GM23248 (cell line): Measurements from ENCODE around the gene RAI1. TPM values are rescaled to one million over a fixed set of nuclear protein-coding genes. Genes with fewer than 3 reads are reported as not detected.
A peak's percentile ranks its signal among the peaks of the same experiment; 100 is the strongest.

Experiments used
- DNase-seq: peaks from one replicate; pipeline ENCODE4 v3.0.0-alpha.2; 2015
- H2AFZ ChIP-seq: fragments of 200-600 bp; sonication (generic); 2 replicates; pipeline ENCODE4 v1.6.1; 2016; ENCODE audit warnings: antibody characterized with exemption
- H3F3A ChIP-seq: fragments of 200-600 bp; sonication (generic); 2 replicates; pipeline ENCODE4 v1.6.1; 2016; ENCODE audit warnings: mild to moderate bottlenecking, antibody characterized with exemption, mixed run types; ENCODE audit not compliant: insufficient read depth
- H3K27ac ChIP-seq: fragments of 200-600 bp; sonication (generic); 2 replicates; pipeline ENCODE4 v1.5.1; 2016; ENCODE audit warnings: mild to moderate bottlenecking
- H3K27me3 ChIP-seq: fragments of 200-600 bp; sonication (generic); replicated peaks from 2 replicates; pipeline ENCODE4 v1.6.1; 2016; ENCODE audit warnings: mild to moderate bottlenecking; ENCODE audit not compliant: insufficient read depth
- H3K36me3 ChIP-seq: fragments of 200-600 bp; sonication (generic); 2 replicates; pipeline ENCODE4 v1.6.1; 2016; ENCODE audit warnings: low read depth, mild to moderate bottlenecking
- H3K4me1 ChIP-seq: fragments of 200-600 bp; sonication (generic); 2 replicates; pipeline ENCODE4 v1.6.1; 2016; ENCODE audit warnings: mild to moderate bottlenecking; ENCODE audit not compliant: insufficient read depth
- H3K4me2 ChIP-seq: fragments of 200-600 bp; sonication (generic); one replicate; pipeline ENCODE4 v1.6.1; 2016; ENCODE audit warnings: mild to moderate bottlenecking; ENCODE audit not compliant: unreplicated experiment
- H3K4me3 ChIP-seq: fragments of 200-600 bp; sonication (generic); 2 replicates; pipeline ENCODE4 v1.5.1; 2016; ENCODE audit warnings: mild to moderate bottlenecking
- H3K79me2 ChIP-seq: fragments of 200-600 bp; sonication (generic); 2 replicates; pipeline ENCODE4 v1.6.1; 2016; ENCODE audit warnings: mild to moderate bottlenecking; ENCODE audit not compliant: insufficient read depth
- H3K9ac ChIP-seq: fragments of 200-600 bp; sonication (generic); 2 replicates; pipeline ENCODE4 v1.6.1; 2016; ENCODE audit warnings: mild to moderate bottlenecking
- H3K9me2 ChIP-seq: fragments of 200-600 bp; sonication (generic); 2 replicates; pipeline ENCODE4 v1.6.1; 2016; ENCODE audit warnings: mixed run types, mild to moderate bottlenecking, moderate library complexity; ENCODE audit not compliant: insufficient read depth
- H3K9me3 ChIP-seq: fragments of 200-600 bp; sonication (generic); one replicate; pipeline ENCODE4 v1.6.1; 2017; ENCODE audit warnings: low read depth
- H4K20me1 ChIP-seq: fragments of 200-600 bp; sonication (generic); 2 replicates; pipeline ENCODE4 v1.6.0; 2016; ENCODE audit not compliant: insufficient read depth
- EZH2 ChIP-seq: fragments of 200-600 bp; sonication (generic); IDR thresholded peaks from 2 replicates; pipeline ENCODE4 v1.6.1; 2018; ENCODE audit warnings: antibody characterized with exemption, mild to moderate bottlenecking; ENCODE audit not compliant: insufficient read depth, poor library complexity, severe bottlenecking
- EZH2phosphoT487 ChIP-seq: fragments of 200-600 bp; sonication (generic); IDR thresholded peaks from 2 replicates; pipeline ENCODE4 v1.6.1; 2018; ENCODE audit warnings: antibody characterized with exemption, moderate library complexity, mild to moderate bottlenecking, low read depth; ENCODE audit not compliant: insufficient read depth
- WGBS, 2 experiments: methylation state at CpG; one replicate each; pipeline ENCODE4 v1.1.6; 2015 to 2017; ENCODE audit warnings: low lambda C conversion rate in 2 of 2, low coverage in 1 of 2; ENCODE audit errors: missing lambda C conversion rate in 2 of 2; 5-methylcytosine and 5-hydroxymethylcytosine counted together
- in situ Hi-C: fragments of 300-500 bp; cut with MboI; formaldehyde crosslinking; loops from 2 replicates; pipeline ENCODE4 v1.15.0; 2020
- polyA plus RNA-seq: library from polyadenylated mRNA; unstranded; fragments of >200 nt; fragmentation: Nextera tagmentation; extraction: Ambion mirVana; gene quantifications from 2 replicates; pipeline ENCODE4 v1.2.1, GENCODE V29; 2016
- total RNA-seq: library from RNA; depleted of rRNA; stranded (reverse); fragments of >200 nt; shearing (Covaris generic); gene quantifications from 2 replicates; pipeline ENCODE4 v1.2.3, GENCODE V29; 2014

The RAI1 gene
- total and polyA plus RNA-seq, 2 experiments from 2014 or later = 5.2 to 9.1 TPM

DNA sequence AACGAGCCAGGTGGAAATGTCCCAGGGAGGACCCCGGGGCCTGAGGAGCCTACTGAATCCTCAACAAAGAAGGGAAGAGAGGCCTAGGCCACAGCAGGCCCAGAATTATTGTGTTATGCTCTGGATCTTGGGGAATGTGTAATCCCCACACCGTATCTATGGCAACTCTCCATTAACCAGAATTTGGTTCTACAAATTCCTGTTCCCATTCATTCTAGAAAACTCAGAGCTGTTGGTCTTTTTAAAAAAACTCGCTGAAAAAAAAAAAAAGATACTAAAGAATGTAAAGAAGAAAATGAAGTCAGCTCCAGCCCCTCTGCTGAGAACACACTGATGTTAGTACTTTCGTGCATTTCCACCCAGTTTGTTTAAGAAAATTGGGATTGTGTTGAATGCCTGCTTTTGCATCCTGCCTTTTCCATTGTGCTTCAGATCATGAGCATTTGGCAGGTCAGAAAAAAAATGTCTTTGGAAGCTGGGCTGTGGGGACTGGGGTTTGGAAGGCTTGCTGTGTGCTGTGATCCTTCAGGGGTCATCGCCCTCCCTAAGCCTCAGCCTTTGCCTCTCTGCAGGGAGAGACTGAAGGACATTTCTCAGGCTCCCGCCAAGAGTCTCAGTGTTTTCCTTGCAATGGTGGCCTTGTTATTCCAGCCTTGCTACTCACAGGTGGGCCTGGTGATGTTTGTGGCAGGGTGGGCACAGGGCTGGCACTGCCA, 86.1 kb downstream of the RAI1 start:
- H4K20me1 ChIP-seq = no peaks in the 10 kb centered on the region
- H3K4me1 ChIP-seq = no peaks in the 10 kb centered on the region
- H3K27ac ChIP-seq = no peak overlapping the region
- DNase-seq = peak; percentile 15
- in situ Hi-C loops = no loop called here
- H3K9me2 ChIP-seq = no peaks in the 10 kb centered on the region
- H3K9me3 ChIP-seq = no peaks in the 10 kb centered on the region
- no peak overlapping the region for H3K4me3 ChIP-seq
- WGBS, 2 experiments = 80 to 83% methylated on average over 7 of the region's 7 CpGs
- H3F3A ChIP-seq = no peaks in the 10 kb centered on the region
- no peak overlapping the region for H2AFZ ChIP-seq
- H3K4me2 ChIP-seq = no peak overlapping the region
- TF ChIP-seq EZH2phosphoT487 (no peak), EZH2 (no peak)
- H3K27me3 ChIP-seq = no peaks in the 10 kb centered on the region
- no peak overlapping the region for H3K9ac ChIP-seq
- no peaks in the 10 kb centered on the region for H3K36me3 ChIP-seq
- H3K79me2 ChIP-seq = peaks cover 71% of the 10 kb centered on the region

GRCh38 chr17:17767887-17768418, 86.7 kb downstream of the RAI1 start:
- H3K27ac ChIP-seq = no peak overlapping the region
- WGBS, 2 experiments = 83 to 89% methylated on average over 6 of the region's 6 CpGs
- H3K36me3 ChIP-seq = no peaks in the 10 kb centered on the region
- TF ChIP-seq EZH2phosphoT487 = no peak
- no peak for TF ChIP-seq EZH2
- H3K9me3 ChIP-seq = no peaks in the 10 kb centered on the region
- H3K9me2 ChIP-seq = no peaks in the 10 kb centered on the region
- no peaks in the 10 kb centered on the region for H4K20me1 ChIP-seq
- no peaks in the 10 kb centered on the region for H3K27me3 ChIP-seq
- no peak overlapping the region for H3K4me2 ChIP-seq
- no peaks in the 10 kb centered on the region for H3F3A ChIP-seq
- H3K4me1 ChIP-seq = no peaks in the 10 kb centered on the region
- peaks cover 69% of the 10 kb centered on the region for H3K79me2 ChIP-seq
- H3K4me3 ChIP-seq = no peak overlapping the region
- in situ Hi-C loops = no loop called here
- DNase-seq = no peak
- no peak overlapping the region for H2AFZ ChIP-seq
- no peak overlapping the region for H3K9ac ChIP-seq

- DNase-seq = no peak
- Histone ChIP-seq H3K4me1 (no peaks in the 10 kb centered on the region), H3K27me3 (no peaks in the 10 kb centered on the region), H3K79me2 (peaks cover 68% of the 10 kb centered on the region), H3F3A (no peaks in the 10 kb centered on the region), H4K20me1 (no peaks in the 10 kb centered on the region), H3K9ac (no peak overlapping the region), H3K36me3 (no peaks in the 10 kb centered on the region), H3K27ac (no peak overlapping the region), H3K9me2 (no peaks in the 10 kb centered on the region), H3K4me3 (no peak overlapping the region), H3K4me2 (no peak overlapping the region), H2AFZ (no peak overlapping the region), H3K9me3 (no peaks in the 10 kb centered on the region)
- TF ChIP-seq EZH2 = no peak
- no peak for TF ChIP-seq EZH2phosphoT487
- WGBS, 2 experiments = 77 to 78% methylated on average over 14 of the region's 14 CpGs
- in situ Hi-C loops = no loop called here
These were observed 87.3 kb downstream of the RAI1 start for GRCh38 chr17:17768424-17769088.

DNA sequence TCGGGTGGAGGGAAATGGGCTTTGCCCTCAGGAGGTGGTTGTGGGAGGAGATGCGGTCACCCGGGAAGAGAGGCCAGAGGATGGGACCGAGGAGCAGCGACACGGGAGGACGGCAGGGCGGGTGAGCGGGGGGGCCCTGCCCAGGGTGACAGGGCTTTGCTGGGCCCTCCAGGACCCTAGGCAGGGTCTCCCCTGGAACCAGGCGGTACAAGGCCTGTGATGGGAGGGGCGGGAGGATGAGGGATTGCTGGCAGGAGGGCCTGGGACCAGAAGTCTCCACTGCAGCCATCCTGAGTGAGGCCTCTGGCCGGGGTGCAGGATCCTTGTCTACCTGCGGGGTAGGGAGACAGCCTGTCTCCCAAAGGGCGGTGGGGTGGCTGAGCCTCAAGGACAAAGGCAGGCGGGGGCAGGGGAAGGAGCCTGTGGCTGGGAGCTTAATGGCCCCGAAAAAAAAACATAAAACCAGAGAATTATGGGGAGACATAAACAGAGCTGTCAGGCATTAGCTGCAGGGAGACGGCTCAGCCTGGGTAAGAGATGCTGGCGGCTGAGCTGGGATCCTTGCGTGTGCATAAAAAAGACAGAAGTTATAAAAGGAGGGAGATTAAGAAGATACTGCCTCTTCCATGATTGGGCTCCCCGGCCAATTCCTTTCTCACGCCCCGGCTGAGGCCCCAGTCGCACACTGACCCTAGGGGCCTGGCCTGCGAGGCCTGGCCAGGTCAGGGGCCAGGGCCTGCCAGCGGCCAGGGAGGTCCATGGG, 88.8 kb downstream of the RAI1 start:
- H3K9me3 ChIP-seq = no peaks in the 10 kb centered on the region
- no peak overlapping the region for H3K4me2 ChIP-seq
- H2AFZ ChIP-seq = no peak overlapping the region
- H4K20me1 ChIP-seq = no peaks in the 10 kb centered on the region
- no peaks in the 10 kb centered on the region for H3K4me1 ChIP-seq
- no peaks in the 10 kb centered on the region for H3K9me2 ChIP-seq
- no peak overlapping the region for H3K9ac ChIP-seq
- H3K27me3 ChIP-seq = no peaks in the 10 kb centered on the region
- H3K79me2 ChIP-seq = peaks cover 62% of the 10 kb centered on the region
- in situ Hi-C loops = no loop called here
- no peaks in the 10 kb centered on the region for H3K36me3 ChIP-seq
- no peak for DNase-seq
- no peaks in the 10 kb centered on the region for H3F3A ChIP-seq
- H3K4me3 ChIP-seq = no peak overlapping the region
- no peak overlapping the region for H3K27ac ChIP-seq
- TF ChIP-seq EZH2 = no peak
- TF ChIP-seq EZH2phosphoT487 = no peak
- 95% methylated on average over 21 to 25 of the region's 25 CpGs for WGBS, 2 experiments
